Liver (tissue), 9 donors: Measurements from ENCODE around the gene C14orf180. TPM values are rescaled to one million over a fixed set of nuclear protein-coding genes. Genes with fewer than 3 reads are reported as not detected.

Source experiments
- DNase-seq: peaks from one replicate; pipeline ENCODE4 v3.0.0-alpha.2; 2017; ENCODE audit warnings: low spot score
- H3K27ac ChIP-seq, 2 donors: one replicate each; pipeline ENCODE4 v1.7.0; 2013; ENCODE audit warnings: inconsistent platforms in 2 of 2, low read length in 2 of 2, control low read depth in 1 of 2, low read depth in 1 of 2, mild to moderate bottlenecking in 1 of 2
- H3K27me3 ChIP-seq, 4 donors: one replicate each; pipeline versions ENCODE4 v1.6.1 to v1.7.0; 2013; ENCODE audit warnings: low read length in 3 of 4, inconsistent platforms in 1 of 4, mild to moderate bottlenecking in 1 of 4, moderate library complexity in 1 of 4; ENCODE audit not compliant: control insufficient read depth in 4 of 4, insufficient read depth in 4 of 4
- H3K36me3 ChIP-seq, 4 donors: one replicate each; pipeline versions ENCODE4 v1.6.1 to v1.7.0; 2013; ENCODE audit warnings: low read length in 3 of 4, mild to moderate bottlenecking in 3 of 4, low read depth in 1 of 4, moderate library complexity in 1 of 4; ENCODE audit not compliant: control insufficient read depth in 4 of 4, insufficient read depth in 3 of 4
- H3K4me1 ChIP-seq, 4 donors: one replicate each; pipeline versions ENCODE4 v1.6.1 to v1.7.0; 2013; ENCODE audit warnings: low read length in 3 of 4, mild to moderate bottlenecking in 3 of 4, moderate library complexity in 1 of 4; ENCODE audit not compliant: control insufficient read depth in 4 of 4, insufficient read depth in 4 of 4
- H3K4me3 ChIP-seq, 3 donors: one replicate each; pipeline versions ENCODE4 v1.6.1 to v1.7.0; 2013; ENCODE audit warnings: low read length in 3 of 3, control low read depth in 1 of 3, low read depth in 1 of 3, mild to moderate bottlenecking in 1 of 3
- H3K9ac ChIP-seq, 2 donors: one replicate each; pipeline ENCODE4 v1.7.0; 2013; ENCODE audit warnings: low read length in 2 of 2, mild to moderate bottlenecking in 2 of 2, moderate library complexity in 2 of 2, control low read depth in 1 of 2, low read depth in 1 of 2
- H3K9me3 ChIP-seq, 4 donors: one replicate each; pipeline versions ENCODE4 v1.6.1 to v1.7.0; 2013; ENCODE audit warnings: low read length in 3 of 4; ENCODE audit not compliant: control insufficient read depth in 4 of 4
- ATF3 ChIP-seq: IDR thresholded peaks from 2 replicates; pipeline ENCODE4 v1.6.1; 2016; ENCODE audit warnings: antibody characterized with exemption
- EGR1 ChIP-seq, 2 donors: IDR thresholded peaks; 2 replicates each; pipeline ENCODE4 v1.6.1; 2016 to 2018; ENCODE audit warnings: antibody characterized with exemption in 2 of 2, low read depth in 2 of 2
- FOXA1 ChIP-seq: IDR thresholded peaks from 2 replicates; pipeline ENCODE4 v1.6.1; 2016; ENCODE audit warnings: antibody characterized with exemption
- FOXA2 ChIP-seq: IDR thresholded peaks from 2 replicates; pipeline ENCODE4 v1.6.1; 2016; ENCODE audit warnings: antibody characterized with exemption
- GABPA ChIP-seq, 2 donors: IDR thresholded peaks in 1 of 2; conservative IDR thresholded peaks in 1 of 2; 2 replicates each; pipeline ENCODE4 v1.6.1; 2016; ENCODE audit warnings: antibody characterized with exemption in 2 of 2, mild to moderate bottlenecking in 1 of 2, moderate library complexity in 1 of 2
- HNF4A ChIP-seq, 2 donors: conservative IDR thresholded peaks; 2 replicates each; pipeline ENCODE4 v1.6.1; 2016; ENCODE audit warnings: antibody characterized with exemption in 2 of 2, mild to moderate bottlenecking in 2 of 2
- HNF4G ChIP-seq: IDR thresholded peaks from 2 replicates; pipeline ENCODE4 v1.6.1; 2016; ENCODE audit warnings: antibody characterized with exemption
- JUND ChIP-seq, 2 donors: IDR thresholded peaks; 2 replicates each; pipeline ENCODE4 v1.6.1; 2016; ENCODE audit warnings: antibody characterized with exemption in 2 of 2
- NR2F2 ChIP-seq: IDR thresholded peaks from 2 replicates; pipeline ENCODE4 v1.6.1; 2016; ENCODE audit warnings: antibody characterized with exemption
- RAD21 ChIP-seq, 2 donors: IDR thresholded peaks; 2 replicates each; pipeline ENCODE4 v1.6.1; 2016; ENCODE audit warnings: antibody characterized with exemption in 2 of 2, mild to moderate bottlenecking in 2 of 2
- REST ChIP-seq: IDR thresholded peaks from 2 replicates; pipeline ENCODE4 v1.6.1; 2016; ENCODE audit warnings: antibody characterized with exemption, mild to moderate bottlenecking
- RXRA ChIP-seq, 2 donors: IDR thresholded peaks; 2 replicates each; pipeline ENCODE4 v1.6.1; 2017 to 2018; ENCODE audit warnings: antibody characterized with exemption in 2 of 2, mild to moderate bottlenecking in 1 of 2
- SP1 ChIP-seq: IDR thresholded peaks from 2 replicates; pipeline ENCODE4 v1.6.1; 2018; ENCODE audit warnings: antibody characterized with exemption, mild to moderate bottlenecking
- TAF1 ChIP-seq: conservative IDR thresholded peaks from 2 replicates; pipeline ENCODE4 v1.6.1; 2016; ENCODE audit warnings: antibody characterized with exemption, mild to moderate bottlenecking
- YY1 ChIP-seq: IDR thresholded peaks from 2 replicates; pipeline ENCODE4 v1.6.1; 2016; ENCODE audit warnings: antibody characterized with exemption, mild to moderate bottlenecking
- WGBS: extraction: QIAGEN DNeasy Blood & Tissue Kit; methylation state at CpG from one replicate; pipeline ENCODE4 v1.1.7; 2013; 5-methylcytosine and 5-hydroxymethylcytosine counted together
- polyA plus RNA-seq, 2 donors: library from polyadenylated mRNA; stranded (reverse) in 1 of 2; unstranded in 1 of 2; fragments of 200-250 nt in 1 of 2; fragments of >200 nt in 1 of 2; fragmentation: Nextera tagmentation in 1 of 2; extraction: Ambion mirVana in 1 of 2; gene quantifications; one replicate each; pipeline versions ENCODE4 v1.2.1 to v1.2.3, GENCODE V29; 2013 to 2015
- total RNA-seq, 2 donors: library from RNA; depleted of rRNA; stranded (reverse); fragments of >200 nt; gene quantifications; one replicate each; pipeline ENCODE4 v1.2.3, GENCODE V29; 2014
- TF ChIP-seq, protein P1 (sequence below): IDR thresholded peaks from 2 replicates; pipeline ENCODE4 v1.6.1; 2016; ENCODE audit warnings: antibody characterized with exemption
- TF ChIP-seq, protein P2 (sequence below): IDR thresholded peaks from 2 replicates; pipeline ENCODE4 v1.6.1; 2016; ENCODE audit warnings: antibody characterized with exemption
- TF ChIP-seq, protein P3 (sequence below): fragments of 150-350 bp; IDR thresholded peaks from 2 replicates; pipeline ENCODE4 v1.5.1; 2017; ENCODE audit warnings: improper control_type of control experiment, low read depth, low read length; ENCODE audit not compliant: missing input control
- donor health status: healthy.
- donor health status: healthy.
- donor health status: healthy.
- donor health status: healthy.
- donor health status: healthy.

Gene C14orf180
- total and polyA plus RNA-seq, 4 donors = 0.09 to 4.0 (median 2.9) TPM

- DNase-seq = no peak
- Histone ChIP-seq H3K36me3 (no peaks in the 10 kb centered on the region), H3K27ac (no peak overlapping the region), H3K4me3 (no peak overlapping the region), H3K27me3 (peaks cover 0 to 6% (median 0%) of the 10 kb centered on the region in 4 donors), H3K9me3 (peaks cover 0 to 5% (median under 1%) of the 10 kb centered on the region in 4 donors), H3K4me1 (no peaks in the 10 kb centered on the region), H3K9ac (no peak overlapping the region)
- WGBS = 79% methylated on average over 10 of the region's 10 CpGs
- TF ChIP-seq JUND (IDR thresholded peaks at IDR 0.05) = no peak
- TF ChIP-seq TAF1 = no peak
- TF ChIP-seq FOXA2 = no peak
- no peak for TF ChIP-seq YY1
- TF ChIP-seq NR2F2 = no peak
- no peak for TF ChIP-seq EGR1 (IDR thresholded peaks at IDR 0.05; ENCODE audit: low read depth in 2 of 2)
- TF ChIP-seq, protein P1, sequence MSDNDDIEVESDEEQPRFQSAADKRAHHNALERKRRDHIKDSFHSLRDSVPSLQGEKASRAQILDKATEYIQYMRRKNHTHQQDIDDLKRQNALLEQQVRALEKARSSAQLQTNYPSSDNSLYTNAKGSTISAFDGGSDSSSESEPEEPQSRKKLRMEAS = no peak
- no peak for TF ChIP-seq HNF4A (conservative IDR thresholded peaks at IDR 0.05)
- TF ChIP-seq, protein P2, sequence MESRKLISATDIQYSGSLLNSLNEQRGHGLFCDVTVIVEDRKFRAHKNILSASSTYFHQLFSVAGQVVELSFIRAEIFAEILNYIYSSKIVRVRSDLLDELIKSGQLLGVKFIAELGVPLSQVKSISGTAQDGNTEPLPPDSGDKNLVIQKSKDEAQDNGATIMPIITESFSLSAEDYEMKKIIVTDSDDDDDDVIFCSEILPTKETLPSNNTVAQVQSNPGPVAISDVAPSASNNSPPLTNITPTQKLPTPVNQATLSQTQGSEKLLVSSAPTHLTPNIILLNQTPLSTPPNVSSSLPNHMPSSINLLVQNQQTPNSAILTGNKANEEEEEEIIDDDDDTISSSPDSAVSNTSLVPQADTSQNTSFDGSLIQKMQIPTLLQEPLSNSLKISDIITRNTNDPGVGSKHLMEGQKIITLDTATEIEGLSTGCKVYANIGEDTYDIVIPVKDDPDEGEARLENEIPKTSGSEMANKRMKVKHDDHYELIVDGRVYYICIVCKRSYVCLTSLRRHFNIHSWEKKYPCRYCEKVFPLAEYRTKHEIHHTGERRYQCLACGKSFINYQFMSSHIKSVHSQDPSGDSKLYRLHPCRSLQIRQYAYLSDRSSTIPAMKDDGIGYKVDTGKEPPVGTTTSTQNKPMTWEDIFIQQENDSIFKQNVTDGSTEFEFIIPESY = no peak
- TF ChIP-seq RXRA (IDR thresholded peaks at IDR 0.05) = no peak
- no peak for TF ChIP-seq HNF4G
- TF ChIP-seq REST = no peak
- TF ChIP-seq RAD21 (IDR thresholded peaks at IDR 0.05) = no peak
- TF ChIP-seq FOXA1 = no peak
- TF ChIP-seq, protein P3, sequence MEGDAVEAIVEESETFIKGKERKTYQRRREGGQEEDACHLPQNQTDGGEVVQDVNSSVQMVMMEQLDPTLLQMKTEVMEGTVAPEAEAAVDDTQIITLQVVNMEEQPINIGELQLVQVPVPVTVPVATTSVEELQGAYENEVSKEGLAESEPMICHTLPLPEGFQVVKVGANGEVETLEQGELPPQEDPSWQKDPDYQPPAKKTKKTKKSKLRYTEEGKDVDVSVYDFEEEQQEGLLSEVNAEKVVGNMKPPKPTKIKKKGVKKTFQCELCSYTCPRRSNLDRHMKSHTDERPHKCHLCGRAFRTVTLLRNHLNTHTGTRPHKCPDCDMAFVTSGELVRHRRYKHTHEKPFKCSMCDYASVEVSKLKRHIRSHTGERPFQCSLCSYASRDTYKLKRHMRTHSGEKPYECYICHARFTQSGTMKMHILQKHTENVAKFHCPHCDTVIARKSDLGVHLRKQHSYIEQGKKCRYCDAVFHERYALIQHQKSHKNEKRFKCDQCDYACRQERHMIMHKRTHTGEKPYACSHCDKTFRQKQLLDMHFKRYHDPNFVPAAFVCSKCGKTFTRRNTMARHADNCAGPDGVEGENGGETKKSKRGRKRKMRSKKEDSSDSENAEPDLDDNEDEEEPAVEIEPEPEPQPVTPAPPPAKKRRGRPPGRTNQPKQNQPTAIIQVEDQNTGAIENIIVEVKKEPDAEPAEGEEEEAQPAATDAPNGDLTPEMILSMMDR = no peak
- no peak for TF ChIP-seq SP1
- no peak for TF ChIP-seq ATF3
- no peak for TF ChIP-seq GABPA (IDR thresholded peaks at IDR 0.05 in 1 of 2, conservative IDR thresholded peaks at IDR 0.05 in 1 of 2)
Observed at GRCh38 chr14:104530646-104531045, 48.9 kb upstream of the C14orf180 start.
